ENCODE measurements around the gene DCUN1D4.

DNA sequence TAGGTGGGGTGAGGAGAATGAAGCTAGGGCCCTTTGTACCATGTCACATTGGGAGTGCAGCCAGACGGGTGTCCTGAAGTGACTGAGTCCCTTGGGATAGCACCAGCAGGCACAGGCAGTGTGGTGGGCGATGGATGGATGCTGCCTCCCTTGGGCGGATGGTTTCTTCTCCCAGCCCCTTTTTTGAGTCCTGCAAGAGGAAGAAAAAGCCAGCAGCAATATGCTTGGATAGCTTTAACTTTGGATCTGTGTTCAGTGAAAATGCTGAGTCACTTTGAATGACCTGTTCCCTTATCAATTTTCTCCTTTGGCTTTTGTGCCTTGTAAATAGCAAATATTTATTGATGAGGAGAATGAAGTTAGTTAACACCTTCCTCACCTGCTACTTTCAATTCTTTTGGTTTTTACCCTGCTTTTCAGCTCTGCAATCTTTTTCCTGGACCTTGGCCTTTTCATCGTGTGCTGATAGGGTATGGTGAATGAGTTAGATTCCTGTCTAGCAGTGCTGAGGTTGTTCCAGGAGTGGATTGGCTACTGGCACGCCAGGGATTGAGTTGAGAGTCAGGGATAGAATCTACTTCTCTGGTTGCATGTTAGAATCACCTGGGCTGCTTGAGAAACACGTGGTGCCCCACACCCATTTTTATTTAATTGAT is 10.2 kb downstream of the DCUN1D4 start:
- no peak for TF ChIP-seq GATA2 (IDR thresholded peaks at IDR 0.05; ENCODE audit: low read depth, low read length)
- TF ChIP-seq GATA3 (IDR thresholded peaks at IDR 0.05; ENCODE audit: low read depth, low read length) = no peak

Measured in SH-SY5Y (cell line).